HepG2 (cell line): ENCODE data around the gene MCRIP2. TPM values are rescaled to one million over a fixed set of nuclear protein-coding genes. Genes with fewer than 3 reads are reported as not detected.

Source experiments
- FOXJ3 ChIP-seq: sonication (generic); formaldehyde crosslinking; IDR thresholded peaks from 2 replicates; pipeline ENCODE4 v1.4.0; 2020; ENCODE audit warnings: missing genetic modification reagents, mild to moderate bottlenecking, borderline replicate concordance
- FOXP4 ChIP-seq: sonication (generic); formaldehyde crosslinking; IDR thresholded peaks from 2 replicates; pipeline ENCODE4 v1.4.0; 2020; ENCODE audit warnings: missing genetic modification reagents
- MAX ChIP-seq: IDR thresholded peaks from 2 replicates; pipeline ENCODE4 v1.6.1; 2012; ENCODE audit warnings: inconsistent platforms
- MTA1 ChIP-seq: sonication (generic); formaldehyde crosslinking; IDR thresholded peaks from 2 replicates; pipeline ENCODE4 v1.4.0; 2020; ENCODE audit warnings: missing genetic modification reagents, mild to moderate bottlenecking, borderline replicate concordance
- SIX1 ChIP-seq: sonication (generic); formaldehyde crosslinking; IDR thresholded peaks from 2 replicates; pipeline ENCODE4 v1.4.0; 2020; ENCODE audit warnings: missing genetic modification reagents, borderline replicate concordance
- TMF1 ChIP-seq: sonication (generic); formaldehyde crosslinking; IDR thresholded peaks from 2 replicates; pipeline ENCODE4 v1.8.1; 2022; ENCODE audit warnings: low read depth, missing genetic modification reagents
- TOE1 ChIP-seq: sonication (generic); formaldehyde crosslinking; IDR thresholded peaks from 2 replicates; pipeline ENCODE4 v1.4.0; 2020; ENCODE audit warnings: mild to moderate bottlenecking, missing genetic modification reagents
- TP53 ChIP-seq: sonication (generic); formaldehyde crosslinking; conservative IDR thresholded peaks from 2 replicates; pipeline ENCODE4 v1.4.0; 2020; ENCODE audit warnings: missing genetic modification reagents
- ZBTB33 ChIP-seq: sonication (generic); formaldehyde crosslinking; IDR thresholded peaks from 2 replicates; pipeline ENCODE4 v1.4.0; 2020; ENCODE audit warnings: missing genetic modification reagents
- ZNF451 ChIP-seq: sonication (generic); formaldehyde crosslinking; IDR thresholded peaks from 2 replicates; pipeline ENCODE4 v1.5.0; 2020; ENCODE audit warnings: mild to moderate bottlenecking, missing genetic modification reagents
- ZNF615 ChIP-seq: sonication (generic); formaldehyde crosslinking; IDR thresholded peaks from 2 replicates; pipeline ENCODE4 v1.5.0; 2020; ENCODE audit warnings: mild to moderate bottlenecking, missing genetic modification reagents, borderline replicate concordance
- polyA plus RNA-seq, 8 experiments: library from polyadenylated mRNA; depleted of rRNA in 3 of 8; stranded (reverse) in 7 of 8; unstranded in 1 of 8; fragments of >200 nt; fragmentation: Illumina TruSeq in 4 of 8; extraction: Trizol in 4 of 8; gene quantifications; 2 replicates each; pipeline versions ENCODE4 v1.2.1 to v1.2.3, GENCODE V29; 2011 to 2016; ENCODE audit warnings: low read depth in 4 of 8, missing spikeins in 1 of 8, mixed read lengths in 1 of 8; ENCODE audit not compliant: insufficient read depth in 1 of 8
- total RNA-seq, 5 experiments: library from RNA; depleted of rRNA; stranded (reverse); fragments of >200 nt; fragmentation: Illumina TruSeq; extraction: Trizol; gene quantifications; 2 replicates each; pipeline ENCODE4 v1.2.3, GENCODE V29; 2016; ENCODE audit warnings: low read depth in 1 of 5
- TF ChIP-seq, protein P1 (sequence below): IDR thresholded peaks from 2 replicates; pipeline ENCODE4 v1.6.1; 2016; ENCODE audit warnings: missing biosample characterization, missing genetic modification reagents, low read depth
- TF ChIP-seq, protein P2 (sequence below): sonication (generic); formaldehyde crosslinking; IDR thresholded peaks from 2 replicates; pipeline ENCODE4 v1.4.0; 2020; ENCODE audit warnings: low read depth, mild to moderate bottlenecking, missing genetic modification reagents
- TF ChIP-seq, protein P3 (sequence below): sonication (generic); formaldehyde crosslinking; IDR thresholded peaks from 2 replicates; pipeline ENCODE4 v1.5.0; 2020; ENCODE audit warnings: mild to moderate bottlenecking, missing genetic modification reagents
- TF ChIP-seq, protein P4 (sequence below): sonication (generic); formaldehyde crosslinking; IDR thresholded peaks from 2 replicates; pipeline ENCODE4 v1.4.0; 2020; ENCODE audit warnings: missing genetic modification reagents, borderline replicate concordance

Gene MCRIP2
- total and polyA plus RNA-seq, 2 of the 13 experiments (the other 11 are each of a cell fraction or from before 2014, with no cell fraction given), result 39.6 to 76.7 TPM

- TF ChIP-seq ZNF615 (CRISPR knock-in tag), result peak; percentile 89; the same call in 1 of the 2 replicates
- peak; percentile 30; the same call in 1 of the 2 replicates for TF ChIP-seq ZBTB33
- no peak; the same call in 1 of the 2 replicates for TF ChIP-seq FOXP4 (CRISPR knock-in tag)
- TF ChIP-seq, protein P1, sequence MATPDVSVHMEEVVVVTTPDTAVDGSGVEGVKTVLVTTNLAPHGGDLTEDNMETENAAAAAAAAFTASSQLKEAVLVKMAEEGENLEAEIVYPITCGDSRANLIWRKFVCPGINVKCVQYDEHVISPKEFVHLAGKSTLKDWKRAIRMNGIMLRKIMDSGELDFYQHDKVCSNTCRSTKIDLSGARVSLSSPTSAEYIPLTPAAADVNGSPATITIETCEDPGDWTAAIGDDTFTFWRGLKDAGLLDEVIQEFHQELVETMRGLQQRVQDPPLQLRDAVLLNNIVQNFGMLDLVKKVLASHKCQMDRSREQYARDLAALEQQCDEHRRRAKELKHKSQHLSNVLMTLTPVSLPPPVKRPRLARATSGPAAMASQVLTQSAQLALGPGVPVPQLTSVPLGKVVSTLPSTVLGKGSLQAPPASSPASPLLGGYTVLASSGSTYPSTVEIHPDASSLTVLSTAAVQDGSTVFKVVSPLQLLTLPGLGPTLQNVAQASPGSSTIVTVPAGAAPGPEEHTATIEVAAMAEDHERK, result peak; percentile 86
- TF ChIP-seq TOE1 (CRISPR knock-in tag), result peak; percentile 36; the same call in 1 of the 2 replicates
- TF ChIP-seq, protein P2, sequence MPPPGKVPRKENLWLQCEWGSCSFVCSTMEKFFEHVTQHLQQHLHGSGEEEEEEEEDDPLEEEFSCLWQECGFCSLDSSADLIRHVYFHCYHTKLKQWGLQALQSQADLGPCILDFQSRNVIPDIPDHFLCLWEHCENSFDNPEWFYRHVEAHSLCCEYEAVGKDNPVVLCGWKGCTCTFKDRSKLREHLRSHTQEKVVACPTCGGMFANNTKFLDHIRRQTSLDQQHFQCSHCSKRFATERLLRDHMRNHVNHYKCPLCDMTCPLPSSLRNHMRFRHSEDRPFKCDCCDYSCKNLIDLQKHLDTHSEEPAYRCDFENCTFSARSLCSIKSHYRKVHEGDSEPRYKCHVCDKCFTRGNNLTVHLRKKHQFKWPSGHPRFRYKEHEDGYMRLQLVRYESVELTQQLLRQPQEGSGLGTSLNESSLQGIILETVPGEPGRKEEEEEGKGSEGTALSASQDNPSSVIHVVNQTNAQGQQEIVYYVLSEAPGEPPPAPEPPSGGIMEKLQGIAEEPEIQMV (CRISPR knock-in tag), result peak; percentile 99
- TF ChIP-seq TP53 (CRISPR knock-in tag), result 0 out of 2 replicates have a peak, but pooled peaks have one; percentile 59
- TF ChIP-seq, protein P3, sequence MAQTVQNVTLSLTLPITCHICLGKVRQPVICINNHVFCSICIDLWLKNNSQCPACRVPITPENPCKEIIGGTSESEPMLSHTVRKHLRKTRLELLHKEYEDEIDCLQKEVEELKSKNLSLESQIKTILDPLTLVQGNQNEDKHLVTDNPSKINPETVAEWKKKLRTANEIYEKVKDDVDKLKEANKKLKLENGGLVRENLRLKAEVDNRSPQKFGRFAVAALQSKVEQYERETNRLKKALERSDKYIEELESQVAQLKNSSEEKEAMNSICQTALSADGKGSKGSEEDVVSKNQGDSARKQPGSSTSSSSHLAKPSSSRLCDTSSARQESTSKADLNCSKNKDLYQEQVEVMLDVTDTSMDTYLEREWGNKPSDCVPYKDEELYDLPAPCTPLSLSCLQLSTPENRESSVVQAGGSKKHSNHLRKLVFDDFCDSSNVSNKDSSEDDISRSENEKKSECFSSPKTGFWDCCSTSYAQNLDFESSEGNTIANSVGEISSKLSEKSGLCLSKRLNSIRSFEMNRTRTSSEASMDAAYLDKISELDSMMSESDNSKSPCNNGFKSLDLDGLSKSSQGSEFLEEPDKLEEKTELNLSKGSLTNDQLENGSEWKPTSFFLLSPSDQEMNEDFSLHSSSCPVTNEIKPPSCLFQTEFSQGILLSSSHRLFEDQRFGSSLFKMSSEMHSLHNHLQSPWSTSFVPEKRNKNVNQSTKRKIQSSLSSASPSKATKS (CRISPR knock-in tag), result no peak
- TF ChIP-seq FOXJ3 (CRISPR knock-in tag), result peak; percentile 58; the same call in 1 of the 2 replicates
- TF ChIP-seq MTA1 (CRISPR knock-in tag), result peak; percentile 1; the same call in 1 of the 2 replicates
- peak; percentile 9; the same call in 1 of the 2 replicates for TF ChIP-seq SIX1 (CRISPR knock-in tag)
- peak; percentile 96 for TF ChIP-seq MAX
- peak; percentile 87 for TF ChIP-seq TMF1 (CRISPR knock-in tag)
- TF ChIP-seq ZNF451 (CRISPR knock-in tag), result no peak
- TF ChIP-seq, protein P4, sequence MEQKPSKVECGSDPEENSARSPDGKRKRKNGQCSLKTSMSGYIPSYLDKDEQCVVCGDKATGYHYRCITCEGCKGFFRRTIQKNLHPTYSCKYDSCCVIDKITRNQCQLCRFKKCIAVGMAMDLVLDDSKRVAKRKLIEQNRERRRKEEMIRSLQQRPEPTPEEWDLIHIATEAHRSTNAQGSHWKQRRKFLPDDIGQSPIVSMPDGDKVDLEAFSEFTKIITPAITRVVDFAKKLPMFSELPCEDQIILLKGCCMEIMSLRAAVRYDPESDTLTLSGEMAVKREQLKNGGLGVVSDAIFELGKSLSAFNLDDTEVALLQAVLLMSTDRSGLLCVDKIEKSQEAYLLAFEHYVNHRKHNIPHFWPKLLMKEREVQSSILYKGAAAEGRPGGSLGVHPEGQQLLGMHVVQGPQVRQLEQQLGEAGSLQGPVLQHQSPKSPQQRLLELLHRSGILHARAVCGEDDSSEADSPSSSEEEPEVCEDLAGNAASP (CRISPR knock-in tag), result 0 out of 2 replicates have a peak, but pooled peaks have one; percentile 11
Measured at GRCh38 chr16:636206-637080, 5.2 kb upstream of the MCRIP2 start, which contains the start of gene METTL26 (continued).
